Fibroblast of pulmonary artery (primary cell): ENCODE results near the gene KAT6B.

ENCODE experiments used
- DNase-seq: peaks from one replicate; pipeline ENCODE4 v3.0.0-alpha.2; 2010; ENCODE audit warnings: low read depth
- H3K4me3 ChIP-seq: replicated peaks from 2 replicates; pipeline ENCODE4 v1.5.1; 2011; ENCODE audit warnings: low read depth, mild to moderate bottlenecking, control low read depth, low read length, moderate library complexity
- TF ChIP-seq, protein P1 (sequence below): IDR thresholded peaks from 2 replicates; pipeline ENCODE4 v1.5.1; 2011; ENCODE audit warnings: mild to moderate bottlenecking, control low read depth, low read length, inconsistent platforms; ENCODE audit errors: missing control alignments

Gene KAT6B

GRCh38 chr10:74968667-74969061, 142.3 kb downstream of the KAT6B start:
- no peak for DNase-seq
- H3K4me3 ChIP-seq = no peak overlapping the region
- TF ChIP-seq, protein P1, sequence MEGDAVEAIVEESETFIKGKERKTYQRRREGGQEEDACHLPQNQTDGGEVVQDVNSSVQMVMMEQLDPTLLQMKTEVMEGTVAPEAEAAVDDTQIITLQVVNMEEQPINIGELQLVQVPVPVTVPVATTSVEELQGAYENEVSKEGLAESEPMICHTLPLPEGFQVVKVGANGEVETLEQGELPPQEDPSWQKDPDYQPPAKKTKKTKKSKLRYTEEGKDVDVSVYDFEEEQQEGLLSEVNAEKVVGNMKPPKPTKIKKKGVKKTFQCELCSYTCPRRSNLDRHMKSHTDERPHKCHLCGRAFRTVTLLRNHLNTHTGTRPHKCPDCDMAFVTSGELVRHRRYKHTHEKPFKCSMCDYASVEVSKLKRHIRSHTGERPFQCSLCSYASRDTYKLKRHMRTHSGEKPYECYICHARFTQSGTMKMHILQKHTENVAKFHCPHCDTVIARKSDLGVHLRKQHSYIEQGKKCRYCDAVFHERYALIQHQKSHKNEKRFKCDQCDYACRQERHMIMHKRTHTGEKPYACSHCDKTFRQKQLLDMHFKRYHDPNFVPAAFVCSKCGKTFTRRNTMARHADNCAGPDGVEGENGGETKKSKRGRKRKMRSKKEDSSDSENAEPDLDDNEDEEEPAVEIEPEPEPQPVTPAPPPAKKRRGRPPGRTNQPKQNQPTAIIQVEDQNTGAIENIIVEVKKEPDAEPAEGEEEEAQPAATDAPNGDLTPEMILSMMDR = no peak

DNA sequence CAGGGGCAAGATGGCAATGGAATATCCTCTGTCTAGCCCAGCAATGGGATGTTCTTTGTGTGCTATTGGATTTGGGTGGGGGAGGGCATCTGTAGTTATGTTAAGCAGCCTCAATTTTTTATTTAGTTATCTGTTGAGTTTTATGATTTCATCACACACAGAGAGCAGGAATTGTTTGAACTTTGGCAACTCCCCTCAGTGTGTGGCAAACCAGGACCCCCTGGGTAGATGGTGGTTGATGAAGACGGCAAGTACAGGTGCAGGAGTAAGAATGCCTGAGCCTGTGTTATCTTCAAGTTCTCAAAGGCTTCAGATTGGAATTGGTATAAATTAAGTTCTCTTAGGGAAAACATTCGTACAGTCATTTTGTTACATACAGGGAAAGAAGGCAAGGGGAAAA, 142.7 kb downstream of the KAT6B start:
- no peak for DNase-seq
- TF ChIP-seq, protein P1 = no peak
- H3K4me3 ChIP-seq = no peak overlapping the region

- no peak overlapping the region for H3K4me3 ChIP-seq
- no peak for DNase-seq
- TF ChIP-seq, protein P1 = no peak
Observed at GRCh38 chr10:74969530-74969929, 143.1 kb downstream of the KAT6B start.

- TF ChIP-seq, protein P1 = no peak
- H3K4me3 ChIP-seq = no peak overlapping the region
- DNase-seq = no peak
Observed at GRCh38 chr10:74973741-74974392, 147.5 kb downstream of the KAT6B start.

GRCh38 chr10:74975758-74976157, 149.4 kb downstream of the KAT6B start:
- no peak for DNase-seq
- no peak overlapping the region for H3K4me3 ChIP-seq
- TF ChIP-seq, protein P1 = no peak

DNA sequence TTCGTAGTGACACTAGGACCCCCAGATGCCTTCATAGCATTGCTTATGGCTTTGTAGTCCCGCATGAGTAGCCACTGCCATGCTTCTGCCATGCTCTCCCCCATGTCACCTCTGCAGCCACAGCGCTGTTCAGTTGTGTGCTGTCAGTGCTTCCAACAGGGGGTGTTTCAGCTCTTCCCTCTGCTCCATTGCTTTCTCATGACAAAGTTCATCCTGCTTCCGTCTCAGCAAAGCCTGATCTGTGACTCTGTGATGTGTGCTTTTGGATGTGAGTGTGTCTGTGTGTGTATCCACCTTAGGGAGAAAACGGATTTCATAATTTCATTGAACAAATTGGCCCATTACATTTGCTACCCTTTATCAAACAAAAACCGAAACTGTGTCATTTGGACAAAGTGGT, 150.2 kb downstream of the KAT6B start:
- H3K4me3 ChIP-seq = no peak overlapping the region
- TF ChIP-seq, protein P1 = no peak

DNA sequence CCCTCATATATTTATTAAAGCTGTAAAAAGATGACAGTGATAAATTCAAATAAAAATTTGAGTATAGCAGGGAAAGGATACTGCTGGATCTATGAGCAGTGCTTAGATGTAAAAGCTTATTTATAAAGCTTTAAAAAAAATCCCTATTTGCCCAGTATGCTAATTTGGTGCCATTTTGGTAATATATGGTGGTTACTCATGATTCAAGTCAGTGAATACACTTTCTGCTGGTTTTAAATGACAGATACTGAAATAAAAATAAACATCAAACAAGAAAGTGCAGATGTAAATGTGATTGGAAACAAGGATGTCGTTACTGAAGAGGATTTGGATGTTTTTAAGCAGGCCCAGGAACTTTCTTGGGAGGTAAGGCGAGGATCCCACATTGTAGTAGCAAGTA, 150.7 kb downstream of the KAT6B start:
- DNase-seq = no peak
- no peak overlapping the region for H3K4me3 ChIP-seq
- TF ChIP-seq, protein P1 = no peak

More for the DNA sequence above, 150.2 kb downstream of the KAT6B start:
- no peak for DNase-seq
